PC-9 (cell line): ENCODE results near the gene CYBA.

Experiments used
- CTCF ChIP-seq: fragments of 200-600 bp; sonication (generic); conservative IDR thresholded peaks from 2 replicates; pipeline ENCODE4 v1.6.1; 2017; ENCODE audit warnings: mixed run types, antibody characterized with exemption, mild to moderate bottlenecking, moderate library complexity
- EZH2 ChIP-seq: fragments of 200-600 bp; sonication (generic); IDR thresholded peaks from 2 replicates; pipeline ENCODE4 v1.8.0; 2017; ENCODE audit warnings: antibody characterized with exemption, low read depth

- TF ChIP-seq EZH2 (no peak), CTCF (no peak)
Observed at GRCh38 chr16:88645941-88646340, 4.9 kb downstream of the CYBA start.
